A549 (cell line): Measurements from ENCODE around the gene SPACA7. TPM values are rescaled to one million over a fixed set of nuclear protein-coding genes. Genes with fewer than 3 reads are reported as not detected.
A peak's percentile ranks its signal among the peaks of the same experiment; 100 is the strongest.

Source experiments
- ATAC-seq, 2 experiments: fragments of 200-7000 bp in 1 of 2; fragments of >200 bp in 1 of 2; cut with Nextera tagmentation in 1 of 2; cut with Tn5 transposase in 1 of 2; 3 replicates each; pipeline versions ENCODE4 v1.8.0 to v1.9.1; 2018 to 2020; ENCODE audit warnings: mild to moderate bottlenecking in 1 of 2, moderate library complexity in 1 of 2
- CTCF ChIA-PET: fragments of 300-600 bp; sonication (Branson Sonifier 250); formaldehyde crosslinking; extraction: SDS; loops from one replicate; lab custom pipeline; 2021; ENCODE audit warnings: antibody characterized with exemption, inconsistent platforms; lab: Yijun Ruan, JAX
- POLR2A ChIA-PET: fragments of 350-600 bp; formaldehyde crosslinking; extraction: SDS; loops from one replicate; lab custom pipeline; 2021; ENCODE audit warnings: antibody characterized with exemption, inconsistent platforms; lab: Yijun Ruan, JAX
- DNase-seq, 2 experiments: peaks; one replicate each; pipeline versions ENCODE4 v3.0.0 to v3.0.0-alpha.2; 2011 to 2016; ENCODE audit warnings: low read depth in 1 of 2, low spot score in 1 of 2
- FAIRE-seq: peaks from 2 replicates; lab custom pipeline; 2011; peaks lifted over from hg19 to GRCh38; lab: Jason Lieb, UNC
- H3K27ac ChIP-seq, 2 experiments: fragments of >200 bp; sonication (Bioruptor Twin); formaldehyde crosslinking; 3 replicates each; pipeline ENCODE4 v1.5.1; 2016 to 2017
- H3K4me1 ChIP-seq: fragments of >200 bp; sonication (Bioruptor Twin); formaldehyde crosslinking; 3 replicates; pipeline ENCODE4 v1.6.1; 2016
- H3K4me2 ChIP-seq: fragments of >200 bp; sonication (Bioruptor Twin); formaldehyde crosslinking; 3 replicates; pipeline ENCODE4 v1.6.1; 2016
- H3K4me3 ChIP-seq: fragments of >200 bp; sonication (Bioruptor Twin); formaldehyde crosslinking; 3 replicates; pipeline ENCODE4 v1.5.1; 2016
- H3K9me3 ChIP-seq: fragments of >200 bp; sonication (Bioruptor Twin); formaldehyde crosslinking; 3 replicates; pipeline ENCODE4 v1.6.1; 2016
- CBX8 ChIP-seq: fragments of 200-600 bp; sonication (generic); IDR thresholded peaks from 2 replicates; pipeline ENCODE4 v1.6.1; 2016
- CHD2 ChIP-seq: fragments of 150-350 bp; IDR thresholded peaks from 2 replicates; pipeline ENCODE4 v1.6.1; 2014; ENCODE audit warnings: low read length; ENCODE audit not compliant: partially characterized antibody
- E2F6 ChIP-seq: IDR thresholded peaks from 2 replicates; pipeline ENCODE4 v1.6.1; 2012; ENCODE audit warnings: low read depth, borderline replicate concordance
- EHMT2 ChIP-seq: fragments of 200-600 bp; sonication (generic); IDR thresholded peaks from 2 replicates; pipeline ENCODE4 v1.6.1; 2016; ENCODE audit warnings: antibody characterized with exemption, low read depth, mild to moderate bottlenecking, moderate library complexity
- FOSL2 ChIP-seq, 2 experiments: fragments of 450-650 bp in 1 of 2; fragments of >200 bp in 1 of 2; sonication (Bioruptor Twin) in 1 of 2; formaldehyde crosslinking; IDR thresholded peaks; 2 replicates each; pipeline versions ENCODE4 v1.5.0 to v1.6.1; 2016 to 2020; ENCODE audit warnings: mild to moderate bottlenecking in 1 of 2, moderate library complexity in 1 of 2
- HMGXB4 ChIP-seq: fragments of 250-450 bp; sonication (Bioruptor Pico); IDR thresholded peaks from 2 replicates; pipeline ENCODE4 v1.5.0; 2021; ENCODE audit warnings: mild to moderate bottlenecking, moderate library complexity, borderline replicate concordance
- HOXB5 ChIP-seq: fragments of 250-450 bp; sonication (Bioruptor Pico); IDR thresholded peaks from 2 replicates; pipeline ENCODE4 v1.5.0; 2020; ENCODE audit warnings: mild to moderate bottlenecking, moderate library complexity
- KDM1A ChIP-seq: fragments of 200-600 bp; sonication (generic); IDR thresholded peaks from 2 replicates; pipeline ENCODE4 v1.6.1; 2016; ENCODE audit warnings: low read depth, mild to moderate bottlenecking
- MAFK ChIP-seq: fragments of 450-650 bp; IDR thresholded peaks from 2 replicates; pipeline ENCODE4 v1.6.1; 2014; ENCODE audit not compliant: partially characterized antibody
- MAZ ChIP-seq: fragments of 150-350 bp; IDR thresholded peaks from 2 replicates; pipeline ENCODE4 v1.6.1; 2014; ENCODE audit warnings: antibody characterized with exemption, low read depth, low read length, borderline replicate concordance
- NFE2L2 ChIP-seq: fragments of 150-350 bp; conservative IDR thresholded peaks from 2 replicates; pipeline ENCODE4 v1.6.1; 2014; ENCODE audit warnings: low read length
- POLR2AphosphoS2 ChIP-seq: conservative IDR thresholded peaks from 2 replicates; pipeline ENCODE4 v1.6.1; 2012; ENCODE audit warnings: low read length, improper control_type of control experiment, inconsistent platforms
- SMC3 ChIP-seq: fragments of >200 bp; sonication (Bioruptor Twin); formaldehyde crosslinking; IDR thresholded peaks from 3 replicates; pipeline ENCODE4 v1.6.1; 2018; ENCODE audit warnings: inconsistent platforms
- TP53 ChIP-seq: fragments of 250-450 bp; sonication (Bioruptor Pico); IDR thresholded peaks from 2 replicates; pipeline ENCODE4 v1.5.0; 2021; ENCODE audit warnings: mild to moderate bottlenecking, moderate library complexity
- USF2 ChIP-seq: fragments of 450-650 bp; IDR thresholded peaks from 2 replicates; pipeline ENCODE4 v1.6.1; 2014; ENCODE audit warnings: antibody characterized with exemption
- ZSCAN20 ChIP-seq: fragments of 250-450 bp; sonication (Bioruptor Pico); IDR thresholded peaks from 2 replicates; pipeline ENCODE4 v1.8.0; 2022; ENCODE audit warnings: mild to moderate bottlenecking, moderate library complexity
- WGBS: methylation state at CpG from one replicate; pipeline ENCODE4 v1.1.6; 2017; ENCODE audit errors: missing lambda C conversion rate; 5-methylcytosine and 5-hydroxymethylcytosine counted together
- polyA plus RNA-seq, 4 experiments: library from polyadenylated mRNA; depleted of rRNA in 3 of 4; stranded (reverse); fragments of >200 nt; fragmentation: RNase III in 1 of 4; extraction: RNeasy Plus Mini Kit Qiagen cat#74134 plus additional on column Dnase treatment in 1 of 4; gene quantifications; 2 replicates in 3 of 4; 3 replicates in 1 of 4; pipeline ENCODE4 v1.2.3, GENCODE V29; 2011 to 2017
- TF ChIP-seq, protein P1 (sequence below): fragments of >200 bp; sonication (Bioruptor Twin); formaldehyde crosslinking; IDR thresholded peaks from 3 replicates; pipeline ENCODE4 v1.5.1; 2016

The SPACA7 gene
- polyA plus RNA-seq, 2 of the 4 experiments (the other 2 are of a cell fraction) = not detected

DNA sequence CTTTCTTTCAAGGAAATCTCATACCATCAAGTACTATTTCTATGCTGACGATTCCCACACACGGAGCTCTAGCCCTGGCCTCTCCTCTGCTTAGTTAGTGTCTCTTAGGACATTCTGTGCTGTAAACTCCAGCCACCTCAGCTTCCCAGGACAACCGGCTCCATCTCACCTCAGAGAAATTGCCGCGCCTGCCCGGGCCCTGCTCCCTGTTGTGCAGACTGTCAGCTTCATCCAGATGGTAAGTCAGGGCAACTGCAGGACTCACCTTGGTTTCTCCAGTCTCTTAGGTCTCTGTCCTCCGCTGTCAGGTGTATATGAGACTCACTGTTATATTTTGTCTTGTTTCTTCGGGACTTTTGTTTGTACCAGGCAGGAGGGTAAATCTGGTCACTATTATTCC, 98.7 kb downstream of the SPACA7 start:
- H3K4me3 ChIP-seq = no peak overlapping the region
- H3K9me3 ChIP-seq = no peaks in the 10 kb centered on the region
- ChIA-PET POLR2A (no interaction called here), CTCF (no interaction called here)
- no peak overlapping the region for H3K4me2 ChIP-seq
- no peak for TF ChIP-seq ZSCAN20
- DNase-seq = no peak
- WGBS = 70% methylated on average over 8 of the region's 8 CpGs
- no peaks in the 10 kb centered on the region for H3K4me1 ChIP-seq
- FAIRE-seq = no peak
- H3K27ac ChIP-seq = no peak overlapping the region
- no peak for ATAC-seq

GRCh38 chr13:112475889-112476288, 99.7 kb downstream of the SPACA7 start:
- WGBS = 87% methylated on average over 1 of the region's 1 CpG
- H3K4me2 ChIP-seq = no peak overlapping the region
- no peak overlapping the region for H3K27ac ChIP-seq
- no peaks in the 10 kb centered on the region for H3K9me3 ChIP-seq
- no peaks in the 10 kb centered on the region for H3K4me1 ChIP-seq
- FAIRE-seq (no peak), ATAC-seq (no peak), DNase-seq (no peak)
- ChIA-PET POLR2A (no interaction called here), CTCF (no interaction called here)
- TF ChIP-seq E2F6 (no peak), EHMT2 (no peak), HMGXB4 (CRISPR knock-in tag) (no peak), FOSL2 (IDR thresholded peaks at IDR 0.05) (no peak), FOSL2 (CRISPR knock-in tag; IDR thresholded peaks at IDR 0.05) (no peak), USF2 (no peak), TP53 (CRISPR knock-in tag) (no peak), SMC3 (no peak), ZSCAN20 (no peak), NFE2L2 (no peak)
- TF ChIP-seq, protein P1, sequence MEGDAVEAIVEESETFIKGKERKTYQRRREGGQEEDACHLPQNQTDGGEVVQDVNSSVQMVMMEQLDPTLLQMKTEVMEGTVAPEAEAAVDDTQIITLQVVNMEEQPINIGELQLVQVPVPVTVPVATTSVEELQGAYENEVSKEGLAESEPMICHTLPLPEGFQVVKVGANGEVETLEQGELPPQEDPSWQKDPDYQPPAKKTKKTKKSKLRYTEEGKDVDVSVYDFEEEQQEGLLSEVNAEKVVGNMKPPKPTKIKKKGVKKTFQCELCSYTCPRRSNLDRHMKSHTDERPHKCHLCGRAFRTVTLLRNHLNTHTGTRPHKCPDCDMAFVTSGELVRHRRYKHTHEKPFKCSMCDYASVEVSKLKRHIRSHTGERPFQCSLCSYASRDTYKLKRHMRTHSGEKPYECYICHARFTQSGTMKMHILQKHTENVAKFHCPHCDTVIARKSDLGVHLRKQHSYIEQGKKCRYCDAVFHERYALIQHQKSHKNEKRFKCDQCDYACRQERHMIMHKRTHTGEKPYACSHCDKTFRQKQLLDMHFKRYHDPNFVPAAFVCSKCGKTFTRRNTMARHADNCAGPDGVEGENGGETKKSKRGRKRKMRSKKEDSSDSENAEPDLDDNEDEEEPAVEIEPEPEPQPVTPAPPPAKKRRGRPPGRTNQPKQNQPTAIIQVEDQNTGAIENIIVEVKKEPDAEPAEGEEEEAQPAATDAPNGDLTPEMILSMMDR = no peak
- no peak overlapping the region for H3K4me3 ChIP-seq

DNA sequence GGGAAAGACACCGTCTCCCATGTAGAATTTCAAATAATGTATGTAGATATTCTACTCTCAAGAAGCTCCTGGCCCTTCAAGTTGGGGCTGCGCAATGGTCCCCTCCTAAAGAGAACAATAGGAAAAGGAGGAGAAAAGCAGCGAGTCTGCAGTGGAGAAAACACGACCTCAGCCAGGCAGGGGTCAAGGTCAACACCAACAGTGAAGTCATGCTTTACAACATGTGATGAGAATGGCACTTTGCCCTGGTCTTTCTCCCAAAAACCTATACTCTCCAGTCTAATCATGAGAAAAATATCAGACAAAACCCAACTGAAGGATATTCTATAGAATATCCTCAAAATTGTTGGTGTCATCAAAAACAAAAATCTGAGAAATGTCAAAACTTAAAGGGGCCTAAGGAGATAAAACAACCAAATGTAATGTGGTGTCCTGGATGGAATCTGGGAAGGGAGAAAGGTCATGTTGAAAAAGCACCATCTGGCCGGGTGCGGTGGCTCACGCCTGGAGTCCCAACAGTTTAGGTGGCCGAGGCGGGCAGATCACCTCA, 101.0 kb downstream of the SPACA7 start:
- H3K4me3 ChIP-seq = no peak overlapping the region
- 70% methylated on average over 9 of the region's 9 CpGs for WGBS
- TF ChIP-seq MAFK = peak; percentile 18
- no peak for TF ChIP-seq TP53 (CRISPR knock-in tag)
- POLR2A ChIA-PET = no interaction called here
- H3K27ac ChIP-seq = no peak overlapping the region
- CTCF ChIA-PET = no interaction called here
- H3K9me3 ChIP-seq = no peaks in the 10 kb centered on the region
- H3K4me1 ChIP-seq = no peaks in the 10 kb centered on the region
- no peak for DNase-seq
- H3K4me2 ChIP-seq = no peak overlapping the region
- no peak for FAIRE-seq
- ATAC-seq = no peak

DNA sequence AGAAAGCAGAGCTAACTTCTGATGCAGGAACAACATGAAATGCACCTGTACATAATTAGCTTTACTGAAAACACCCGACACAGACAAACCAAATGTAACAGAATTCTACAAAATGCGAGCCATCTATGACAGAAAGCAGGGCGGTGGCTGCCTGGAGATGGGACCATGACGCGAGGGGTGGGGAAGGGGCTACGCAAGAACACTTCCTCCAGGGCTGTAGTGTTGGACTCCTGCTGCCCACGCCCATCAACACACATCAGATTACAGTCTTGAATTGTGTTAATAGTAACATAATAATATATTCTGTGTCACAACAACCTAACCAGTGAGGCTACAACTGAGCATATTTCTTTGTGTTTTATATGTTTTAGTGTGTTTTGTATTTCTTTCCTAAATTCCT, 103.2 kb downstream of the SPACA7 start:
- ChIA-PET CTCF (no interaction called here), POLR2A (no interaction called here)
- H3K4me1 ChIP-seq = no peaks in the 10 kb centered on the region
- DNase-seq (no peak), ATAC-seq (no peak), FAIRE-seq (no peak)
- no peaks in the 10 kb centered on the region for H3K9me3 ChIP-seq
- WGBS = 83% methylated on average over 7 of the region's 7 CpGs
- no peak overlapping the region for H3K27ac ChIP-seq
- H3K4me2 ChIP-seq = no peak overlapping the region
- H3K4me3 ChIP-seq = no peak overlapping the region
- TF ChIP-seq HOXB5 (CRISPR knock-in tag) = no peak
- no peak for TF ChIP-seq MAZ
- no peak for TF ChIP-seq CHD2
- no peak for TF ChIP-seq CBX8
- TF ChIP-seq KDM1A = no peak
- TF ChIP-seq, protein P1 = no peak
- no peak for TF ChIP-seq SMC3
- TF ChIP-seq POLR2AphosphoS2 = no peak
- no peak for TF ChIP-seq MAFK
- TF ChIP-seq NFE2L2 = no peak
- TF ChIP-seq, all 56 proteins: peak for 0
